GM20431 (cell line): ENCODE results near the gene IFRD2.
"Not testable (repeated sequence)": the region's sequence is repeated elsewhere in the genome, so short reads cannot be mapped to it uniquely, and the experiment has no call there.

Experiments used
- in situ Hi-C: fragments of 300-500 bp; cut with MseI, MboI; formaldehyde crosslinking; loops from one replicate; pipeline ENCODE4 v1.15.0; 2020; ENCODE audit warnings: low sequenced_read_pairs; ENCODE audit not compliant: unreplicated experiment

Gene IFRD2

GRCh38 chr3:50286322-50287227 lies 5.7 kb downstream of the IFRD2 start:
- in situ Hi-C loops = no loop called here

DNA sequence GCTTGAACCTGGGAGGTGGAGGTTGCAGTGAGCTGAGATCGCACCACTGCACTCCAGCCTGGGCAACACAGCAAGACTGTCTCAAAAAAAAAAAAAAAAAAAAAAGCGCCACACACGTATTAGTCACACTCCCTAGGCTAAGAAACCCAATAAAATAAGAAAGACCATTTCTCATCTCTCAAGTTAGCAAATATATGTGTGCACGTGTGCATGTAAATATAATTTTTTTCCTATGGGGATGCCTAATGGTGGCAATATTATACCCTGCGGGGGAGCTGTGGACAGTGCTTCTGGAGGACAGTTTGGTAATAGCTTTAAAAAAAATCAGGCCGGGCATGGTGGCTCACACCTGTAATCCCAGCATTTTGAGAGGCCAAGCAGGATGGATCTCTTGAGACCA lies 8.1 kb downstream of the IFRD2 start:
- in situ Hi-C loops = not testable (repeated sequence)

DNA sequence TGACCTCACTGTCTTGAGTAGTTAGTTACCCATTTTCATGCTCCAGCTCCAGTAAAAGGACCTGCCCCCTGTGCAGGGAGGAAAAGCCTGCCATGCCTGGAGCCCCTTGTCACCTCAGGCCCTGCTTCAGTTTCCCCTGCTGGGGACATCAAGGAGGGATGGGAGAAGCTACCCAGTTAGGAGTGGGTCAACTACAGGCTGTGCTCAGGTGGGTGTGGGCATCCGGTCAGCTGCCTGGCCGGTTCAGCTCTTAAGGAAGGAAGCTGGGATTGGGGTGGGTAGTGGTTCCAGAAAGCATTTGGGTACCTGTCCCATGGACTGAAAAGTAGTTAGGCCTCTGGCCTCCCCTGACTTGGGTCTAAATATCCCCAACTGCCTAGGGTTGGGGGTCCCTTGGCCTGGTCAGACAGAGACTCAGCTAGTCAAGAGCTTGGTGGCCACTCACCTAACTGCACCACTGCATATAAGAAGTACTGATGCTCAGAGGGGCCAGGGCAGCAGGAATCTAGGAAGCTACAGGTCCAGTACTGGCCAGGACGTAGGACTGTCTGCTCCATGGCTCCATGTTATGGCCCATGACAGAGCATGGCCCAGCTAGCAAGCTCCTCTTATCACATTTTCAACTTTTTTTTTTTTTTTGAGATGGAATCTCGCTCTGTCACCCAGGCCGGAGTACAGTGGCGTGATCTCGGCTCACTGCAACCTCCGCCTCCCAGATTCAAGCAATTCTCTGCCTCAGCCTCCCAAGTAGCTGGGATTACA lies 12.8 kb downstream of the IFRD2 start:
- in situ Hi-C loops = no loop called here

GRCh38 chr3:50278880-50279224 lies 13.4 kb downstream of the IFRD2 start, which contains the start of gene LSMEM2:
Gene LSMEM2, plus strand, starts transcription at chr3:50279087. Its CDS starts 27 bp downstream, at chr3:50279114.
- in situ Hi-C loops = no loop called here

DNA sequence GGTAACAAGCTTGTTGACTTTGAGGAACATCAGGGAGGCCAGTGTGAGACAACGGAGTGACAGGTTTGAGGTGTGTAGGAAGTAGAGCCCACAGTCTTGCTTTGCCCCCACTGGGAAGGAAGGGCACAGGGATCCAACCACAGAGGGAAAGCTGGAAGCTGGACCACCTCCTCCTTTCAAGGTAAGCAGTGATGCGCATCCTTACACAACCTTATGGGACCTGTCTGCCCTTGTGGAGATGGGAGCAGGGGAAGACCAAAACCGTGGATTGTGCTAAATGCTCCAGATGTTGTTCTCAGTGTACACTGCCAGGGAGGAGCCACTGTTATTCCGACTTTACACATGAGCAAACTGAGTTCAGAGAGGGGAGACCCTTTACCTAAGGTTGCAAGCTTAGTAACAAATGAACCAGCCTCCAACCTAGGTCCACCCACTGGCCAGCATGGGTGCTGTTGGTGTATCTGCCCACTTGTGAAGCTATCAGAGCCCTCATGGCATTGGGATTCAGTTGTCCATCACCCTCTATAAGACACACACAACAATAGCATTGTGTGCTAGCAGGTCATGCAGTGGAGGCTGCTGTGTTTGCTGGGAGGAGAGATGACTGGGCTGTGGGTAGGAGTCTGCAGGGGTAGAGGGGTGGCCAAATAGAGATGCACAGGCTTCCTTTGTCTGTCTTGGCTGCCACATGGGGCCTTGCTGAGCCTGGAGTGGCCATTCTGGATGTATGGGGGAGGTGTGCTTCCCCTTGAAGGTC lies 13.9 kb downstream of the IFRD2 start:
- in situ Hi-C loops = no loop called here

DNA sequence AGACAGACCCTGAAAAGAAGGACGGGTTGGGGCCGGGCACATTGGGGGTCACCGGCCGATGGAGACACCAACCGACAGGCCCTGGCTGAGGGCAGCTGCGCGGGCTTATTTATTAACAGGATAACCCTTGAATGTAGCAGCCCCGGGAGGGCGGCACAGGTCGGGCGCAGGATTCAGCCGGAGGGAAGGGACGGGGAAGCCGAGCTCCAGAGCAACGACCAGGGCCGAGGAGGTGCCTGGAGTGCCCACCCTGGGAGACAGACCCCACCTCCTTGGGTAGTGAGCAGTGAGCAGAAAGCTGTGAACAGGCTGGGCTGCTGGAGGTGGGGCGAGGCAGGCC lies 15.5 kb downstream of the IFRD2 start:
- in situ Hi-C loops = no loop called here

DNA sequence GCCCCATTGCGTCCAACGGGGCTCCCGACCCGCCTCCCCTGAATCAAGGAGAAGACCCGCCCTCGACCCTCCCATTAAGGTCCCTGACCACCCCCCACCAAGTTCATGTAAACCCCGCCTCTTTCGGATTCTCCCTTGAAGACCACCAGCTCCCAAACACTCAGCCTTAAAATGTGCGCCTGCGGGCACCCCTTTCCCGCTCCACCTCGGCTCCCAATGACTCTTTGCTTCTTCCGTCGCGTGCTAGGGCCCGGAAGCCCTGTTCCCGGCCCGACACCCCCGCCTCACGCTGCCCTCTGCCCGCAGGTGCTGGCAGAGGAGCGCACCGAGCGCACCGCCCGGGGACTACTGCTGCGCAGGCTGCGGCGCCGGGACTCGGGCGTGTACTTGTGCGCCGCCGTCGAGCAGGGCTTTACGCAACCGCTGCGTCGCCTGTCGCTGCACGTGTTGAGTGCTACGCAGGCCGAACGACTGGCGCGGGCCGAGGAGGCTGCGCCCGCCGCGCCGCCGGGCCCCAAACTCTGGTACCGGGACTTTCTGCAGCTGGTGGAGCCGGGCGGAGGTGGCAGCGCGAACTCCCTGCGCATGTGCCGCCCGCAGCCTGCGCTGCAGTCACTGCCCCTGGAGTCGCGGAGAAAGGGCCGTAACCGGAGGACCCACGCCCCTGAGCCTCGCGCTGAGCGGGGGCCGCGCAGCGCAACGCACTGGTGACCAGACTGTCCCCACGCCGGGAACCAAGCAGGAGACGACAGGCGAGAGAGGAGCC lies 16.1 kb downstream of the IFRD2 start:
- in situ Hi-C loops = no loop called here

GRCh38 chr3:50275141-50275995 lies 16.9 kb downstream of the IFRD2 start:
- in situ Hi-C loops = no loop called here

- in situ Hi-C loops = no loop called here
Observed at GRCh38 chr3:50274371-50275104, 17.7 kb downstream of the IFRD2 start.

- in situ Hi-C loops = no loop called here
Observed at GRCh38 chr3:50273689-50274065, 18.6 kb downstream of the IFRD2 start.

GRCh38 chr3:50272911-50273688 lies 19.1 kb downstream of the IFRD2 start:
- in situ Hi-C loops = no loop called here

DNA sequence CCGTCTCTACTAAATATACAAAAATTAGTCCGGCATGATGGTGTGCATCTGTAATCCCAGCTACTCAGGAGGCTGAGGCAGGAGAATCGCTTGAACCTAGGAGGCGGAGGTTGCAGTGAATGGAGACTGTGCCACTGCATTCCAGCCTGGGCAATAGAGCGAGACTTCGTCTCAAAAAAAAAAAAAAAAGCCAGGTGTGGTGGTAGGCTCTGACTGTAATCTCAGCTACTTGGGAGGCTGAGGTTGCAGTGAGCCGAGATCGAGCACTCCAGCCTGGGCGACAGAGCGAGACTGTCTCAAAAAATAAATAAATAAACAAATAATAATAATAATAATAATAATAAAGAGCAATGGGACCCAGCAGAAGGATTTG lies 19.7 kb downstream of the IFRD2 start:
- in situ Hi-C loops = not testable (repeated sequence)

DNA sequence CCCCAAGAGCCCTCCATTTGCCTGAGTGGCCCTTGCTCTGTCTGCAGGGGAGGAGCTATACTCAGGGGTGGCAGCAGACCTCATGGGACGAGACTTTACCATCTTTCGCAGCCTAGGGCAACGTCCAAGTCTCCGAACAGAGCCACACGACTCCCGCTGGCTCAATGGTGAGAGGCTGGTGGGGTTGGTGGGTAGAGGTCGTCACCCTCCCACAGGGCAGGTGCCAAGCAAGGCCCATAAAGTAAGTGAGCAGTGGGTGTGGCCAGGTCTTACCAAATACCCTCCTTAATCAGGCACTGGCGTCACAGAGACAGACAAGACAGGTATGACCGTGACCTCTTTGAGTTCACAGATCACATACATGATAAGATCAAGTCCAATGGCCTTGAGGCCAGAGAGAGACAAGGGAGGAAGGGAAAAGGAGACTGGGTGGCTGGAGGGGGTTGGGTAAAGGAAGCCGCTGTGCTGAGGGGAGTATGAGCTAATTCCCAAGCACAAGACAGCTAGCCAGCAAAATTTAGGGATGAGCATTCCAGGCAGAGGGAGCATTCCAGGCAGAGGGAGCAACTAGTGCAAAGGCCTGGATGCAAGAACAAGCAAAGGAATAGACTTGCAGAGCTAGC lies 20.8 kb downstream of the IFRD2 start:
- in situ Hi-C loops = no loop called here

- in situ Hi-C loops = no loop called here
Observed at GRCh38 chr3:50270422-50271224, 21.6 kb downstream of the IFRD2 start.

DNA sequence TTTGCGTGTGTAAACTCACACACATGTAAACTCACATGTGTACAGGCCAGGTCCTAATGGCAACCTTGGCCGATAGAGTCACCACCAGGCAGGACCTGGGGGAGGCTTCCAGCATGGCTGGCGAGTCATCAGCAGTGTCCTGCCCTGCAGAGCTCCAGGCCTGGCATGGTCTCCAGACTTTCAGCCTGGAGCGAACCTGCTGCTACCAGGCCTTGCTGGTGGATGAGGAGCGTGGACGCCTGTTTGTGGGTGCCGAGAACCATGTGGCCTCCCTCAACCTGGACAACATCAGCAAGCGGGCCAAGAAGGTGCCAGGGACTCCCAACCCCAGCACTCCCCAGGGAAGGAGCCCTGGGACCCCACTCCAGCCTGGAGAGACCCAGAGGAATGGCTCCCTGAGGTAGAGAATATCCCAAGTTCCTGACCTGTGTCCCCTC lies 22.2 kb downstream of the IFRD2 start:
- in situ Hi-C loops = no loop called here

DNA sequence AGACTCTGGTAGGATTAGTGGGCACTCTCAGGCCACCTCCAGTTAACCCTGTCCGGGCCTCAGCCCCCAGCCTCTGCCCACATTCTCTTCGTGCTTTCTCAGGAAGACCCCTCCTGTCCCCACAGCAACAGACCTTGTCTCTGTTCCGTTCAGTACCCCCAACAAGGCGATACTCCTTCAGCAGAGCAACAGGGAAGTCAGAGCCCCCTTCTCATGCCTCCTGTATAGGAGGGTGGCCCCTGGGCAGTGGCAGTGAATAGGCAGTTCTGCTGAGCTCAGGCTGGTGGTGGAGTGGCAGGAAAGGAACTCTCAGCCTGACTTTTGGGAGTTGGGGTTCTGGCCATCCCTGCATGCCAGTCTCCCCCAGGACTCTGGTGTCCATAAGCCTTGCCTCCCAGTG lies 22.8 kb downstream of the IFRD2 start:
- in situ Hi-C loops = no loop called here
